Measurements from ENCODE around the gene HSDL2. TPM values are rescaled to one million over a fixed set of nuclear protein-coding genes. Genes with fewer than 3 reads are reported as not detected.

HSDL2 gene
- total RNA-seq, 1 donor from 2014 or later: 25.3 TPM

DNA sequence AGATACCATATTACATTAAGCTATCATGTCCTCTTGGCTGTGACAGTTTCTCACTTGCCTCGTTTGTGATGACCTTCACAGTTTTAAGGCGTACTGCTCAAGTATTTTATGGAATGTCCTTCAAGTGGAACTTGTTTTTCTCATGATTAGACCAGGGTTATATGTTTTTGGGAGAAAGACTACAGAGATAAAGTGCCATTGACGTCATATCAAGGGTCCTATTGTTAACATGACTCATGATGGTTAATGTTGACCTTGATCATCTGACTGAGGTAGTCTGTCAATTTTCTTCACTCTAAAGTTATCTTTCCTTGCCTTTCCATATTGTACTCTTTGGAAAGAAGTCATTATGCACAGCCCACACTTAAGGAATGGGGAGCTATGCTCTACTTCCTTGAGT, 28.7 kb upstream of the HSDL2 start:
- no peak for DNase-seq (ENCODE audit: low read depth)
- H3K4me3 ChIP-seq (ENCODE audit: low read depth, low read length): no peak overlapping the region
- TF ChIP-seq, protein P1, sequence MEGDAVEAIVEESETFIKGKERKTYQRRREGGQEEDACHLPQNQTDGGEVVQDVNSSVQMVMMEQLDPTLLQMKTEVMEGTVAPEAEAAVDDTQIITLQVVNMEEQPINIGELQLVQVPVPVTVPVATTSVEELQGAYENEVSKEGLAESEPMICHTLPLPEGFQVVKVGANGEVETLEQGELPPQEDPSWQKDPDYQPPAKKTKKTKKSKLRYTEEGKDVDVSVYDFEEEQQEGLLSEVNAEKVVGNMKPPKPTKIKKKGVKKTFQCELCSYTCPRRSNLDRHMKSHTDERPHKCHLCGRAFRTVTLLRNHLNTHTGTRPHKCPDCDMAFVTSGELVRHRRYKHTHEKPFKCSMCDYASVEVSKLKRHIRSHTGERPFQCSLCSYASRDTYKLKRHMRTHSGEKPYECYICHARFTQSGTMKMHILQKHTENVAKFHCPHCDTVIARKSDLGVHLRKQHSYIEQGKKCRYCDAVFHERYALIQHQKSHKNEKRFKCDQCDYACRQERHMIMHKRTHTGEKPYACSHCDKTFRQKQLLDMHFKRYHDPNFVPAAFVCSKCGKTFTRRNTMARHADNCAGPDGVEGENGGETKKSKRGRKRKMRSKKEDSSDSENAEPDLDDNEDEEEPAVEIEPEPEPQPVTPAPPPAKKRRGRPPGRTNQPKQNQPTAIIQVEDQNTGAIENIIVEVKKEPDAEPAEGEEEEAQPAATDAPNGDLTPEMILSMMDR (conservative IDR thresholded peaks at IDR 0.05; ENCODE audit: low read depth, low read length): no peak

DNA sequence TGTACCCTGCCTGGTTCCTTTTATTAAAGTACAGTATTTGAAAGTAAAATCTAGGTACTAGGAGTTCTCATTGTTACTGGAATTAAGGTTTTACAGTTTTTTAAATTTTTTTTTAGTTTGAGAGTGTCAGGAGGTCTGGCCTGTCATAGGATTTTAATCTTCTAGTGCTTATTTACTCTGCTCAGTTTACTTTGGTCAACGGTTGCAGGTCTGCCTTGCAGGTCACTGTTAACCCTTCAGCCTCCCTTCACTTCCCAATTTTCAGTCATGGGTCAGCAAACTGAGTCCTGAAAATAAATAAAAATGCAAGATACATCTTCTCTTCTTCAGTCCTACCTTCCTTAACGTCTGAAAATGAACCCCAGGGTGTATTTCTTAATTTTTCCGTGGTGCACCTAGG, 27.7 kb upstream of the HSDL2 start:
- no peak for DNase-seq (ENCODE audit: low read depth)
- no peak overlapping the region for H3K4me3 ChIP-seq (ENCODE audit: low read depth, low read length)
- TF ChIP-seq, protein P1 (conservative IDR thresholded peaks at IDR 0.05; ENCODE audit: low read depth, low read length): no peak

DNA sequence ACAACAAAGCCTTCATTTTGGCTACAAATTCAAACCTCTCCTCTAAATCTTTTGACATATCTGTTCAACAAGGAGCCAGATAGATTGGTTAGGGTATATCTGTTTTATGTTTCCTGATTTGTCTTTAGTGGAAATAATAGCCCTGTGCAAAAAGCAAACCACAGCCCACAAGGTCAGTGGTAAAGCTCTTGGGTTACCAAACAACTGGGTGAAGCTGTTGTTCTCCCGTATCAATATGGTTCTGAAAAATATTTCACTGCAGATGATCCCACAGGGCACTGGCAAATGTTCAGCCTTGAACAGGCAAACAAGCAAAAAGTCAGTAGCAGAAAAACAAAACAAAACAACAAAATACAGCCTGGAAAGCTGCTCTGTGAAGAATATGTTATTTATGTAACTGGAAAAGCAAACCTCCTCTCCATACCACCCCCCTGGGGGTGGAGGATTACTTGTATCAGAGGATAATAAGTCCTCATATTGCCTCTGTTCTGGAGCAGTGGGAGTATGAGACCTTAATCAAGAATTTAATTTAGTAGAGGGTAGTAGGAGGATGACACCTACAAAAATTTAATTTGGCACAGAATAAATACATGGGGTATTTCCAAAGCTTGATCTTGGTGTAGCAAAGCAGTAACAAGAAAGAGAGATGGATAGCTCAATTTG, 25.7 kb upstream of the HSDL2 start:
- TF ChIP-seq, protein P1 (conservative IDR thresholded peaks at IDR 0.05; ENCODE audit: low read depth, low read length): no peak
- DNase-seq (ENCODE audit: low read depth): no peak
- H3K4me3 ChIP-seq (ENCODE audit: low read depth, low read length): no peak overlapping the region

DNA sequence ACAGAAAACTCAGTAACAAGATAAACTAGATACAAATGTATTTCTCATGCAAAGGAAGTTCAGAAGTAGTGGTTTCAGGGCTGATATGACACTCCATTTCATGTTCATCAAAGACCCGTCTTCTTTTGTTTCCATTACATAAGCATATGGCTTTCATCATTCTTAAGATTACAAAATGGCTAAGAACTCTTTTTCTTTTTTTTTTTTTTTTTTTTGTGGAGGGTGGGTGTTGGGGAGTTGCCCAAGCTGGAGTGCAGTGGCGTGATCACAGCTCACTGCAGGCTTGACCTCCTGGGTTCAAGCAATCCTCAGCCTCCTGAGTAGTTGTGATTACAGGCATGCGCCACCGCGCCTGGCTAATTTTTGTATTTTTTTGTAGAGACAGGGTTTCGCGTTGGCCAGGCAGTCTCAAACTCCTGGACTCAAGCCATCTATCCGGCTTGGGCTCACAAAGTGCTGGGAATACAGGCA, 24.4 kb upstream of the HSDL2 start:
- H3K4me3 ChIP-seq (ENCODE audit: low read depth, low read length): no peak overlapping the region
- TF ChIP-seq, protein P1 (conservative IDR thresholded peaks at IDR 0.05; ENCODE audit: low read depth, low read length): no peak
- no peak for DNase-seq (ENCODE audit: low read depth)

DNA sequence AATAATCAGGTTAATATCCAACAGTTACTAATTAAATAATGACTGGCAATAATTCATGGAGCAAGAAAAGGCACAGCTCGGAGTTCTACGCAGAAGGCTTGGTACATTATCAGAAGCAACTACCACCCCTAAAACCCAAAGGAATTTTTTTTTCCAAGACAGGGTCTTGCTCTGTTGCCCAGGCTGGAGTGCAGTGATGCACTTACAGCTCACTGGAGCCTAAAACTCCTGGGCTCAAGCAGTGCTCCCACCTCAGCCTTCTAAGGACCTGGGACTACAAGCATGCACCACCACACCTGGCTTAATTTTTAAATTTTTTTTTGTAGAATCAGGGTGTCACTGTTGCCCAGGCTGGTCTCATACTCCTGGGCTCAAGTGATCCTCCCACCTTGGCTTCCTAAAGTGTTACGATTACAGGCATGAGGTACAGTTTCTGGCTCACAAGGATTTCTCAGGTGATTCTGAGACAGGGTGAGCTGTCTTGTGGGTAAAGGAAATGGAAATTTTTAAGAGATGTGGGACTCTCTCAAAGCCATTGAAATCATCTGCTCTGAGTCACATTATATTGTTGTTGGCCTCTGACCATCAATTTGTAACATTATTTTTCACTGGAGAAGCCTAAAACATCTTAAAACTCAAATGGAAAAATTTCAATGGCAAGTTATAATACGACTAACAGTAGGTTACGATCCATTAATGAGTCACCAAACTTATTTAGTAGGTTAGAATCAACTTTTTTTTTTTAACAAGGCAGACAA, 19.7 kb upstream of the HSDL2 start:
- TF ChIP-seq, protein P1 (conservative IDR thresholded peaks at IDR 0.05; ENCODE audit: low read depth, low read length): no peak
- no peak overlapping the region for H3K4me3 ChIP-seq (ENCODE audit: low read depth, low read length)
- DNase-seq (ENCODE audit: low read depth): no peak

- no peak overlapping the region for H3K4me3 ChIP-seq (ENCODE audit: low read depth, low read length)
- TF ChIP-seq, protein P1 (conservative IDR thresholded peaks at IDR 0.05; ENCODE audit: low read depth, low read length): peak; percentile 48
- no peak for DNase-seq (ENCODE audit: low read depth)
These were observed 18.3 kb upstream of the HSDL2 start for GRCh38 chr9:112361601-112362000.

Data from epithelial cell of proximal tubule (primary cell).